AG09309 (cell line): ENCODE data around the gene DNAJB6.

Source experiments
- DNase-seq: peaks from one replicate; pipeline ENCODE4 v3.0.0-alpha.2; 2010; ENCODE audit warnings: low read depth
- H3K4me3 ChIP-seq: 2 replicates; pipeline ENCODE4 v1.5.1; 2011; ENCODE audit warnings: mild to moderate bottlenecking, low read depth, low read length, moderate library complexity; ENCODE audit not compliant: control insufficient read depth
- CTCF ChIP-seq: IDR thresholded peaks from 2 replicates; pipeline ENCODE4 v1.5.1; 2011; ENCODE audit warnings: mild to moderate bottlenecking, low read depth, low read length, inconsistent platforms; ENCODE audit not compliant: insufficient read depth, control insufficient read depth; ENCODE audit errors: missing control alignments

The DNAJB6 gene

GRCh38 chr7:157392256-157393037 is 55.6 kb downstream of the DNAJB6 start:
- H3K4me3 ChIP-seq: no peak overlapping the region
- no peak for TF ChIP-seq CTCF
- no peak for DNase-seq

GRCh38 chr7:157394246-157395191 is 57.7 kb downstream of the DNAJB6 start:
- no peak for DNase-seq
- no peak overlapping the region for H3K4me3 ChIP-seq
- TF ChIP-seq CTCF: no peak

- DNase-seq: no peak
- TF ChIP-seq CTCF: no peak
- no peak overlapping the region for H3K4me3 ChIP-seq
Measured at GRCh38 chr7:157395206-157395605, 58.4 kb downstream of the DNAJB6 start.

- H3K4me3 ChIP-seq: no peak overlapping the region
- DNase-seq: no peak
- TF ChIP-seq CTCF: no peak
Measured at GRCh38 chr7:157396316-157397035, 59.7 kb downstream of the DNAJB6 start.

GRCh38 chr7:157397036-157397720 is 60.4 kb downstream of the DNAJB6 start:
- no peak for TF ChIP-seq CTCF
- DNase-seq: no peak
- no peak overlapping the region for H3K4me3 ChIP-seq
